Upper lobe of left lung (tissue), 4 donors: ENCODE measurements around the gene FAM227A.

Experiments
- CTCF ChIP-seq, 6 experiments: fragments of 450-650 bp in 4 of 6; fragments of 200-600 bp in 2 of 6; sonication (generic) in 2 of 6; IDR thresholded peaks; one replicate each; pipeline ENCODE4 v1.5.1; 2016 to 2019; ENCODE audit warnings: antibody characterized with exemption in 6 of 6
- EP300 ChIP-seq, 4 donors: sonication (generic); formaldehyde crosslinking; IDR thresholded peaks; one replicate each; pipeline ENCODE4 v1.5.1; 2017; ENCODE audit warnings: antibody characterized with exemption in 4 of 4, control low read depth in 2 of 4
- POLR2A ChIP-seq, 4 donors: fragments of 450-650 bp; IDR thresholded peaks; one replicate each; pipeline ENCODE4 v1.5.1; 2016 to 2017; ENCODE audit warnings: antibody characterized with exemption in 4 of 4, mild to moderate bottlenecking in 2 of 4
- POLR2AphosphoS5 ChIP-seq, 2 donors: sonication (generic); formaldehyde crosslinking; IDR thresholded peaks; one replicate each; pipeline ENCODE4 v1.5.1; 2017; ENCODE audit warnings: antibody characterized with exemption in 2 of 2

- no peak for TF ChIP-seq CTCF (IDR thresholded peaks at IDR 0.05)
- TF ChIP-seq POLR2A (IDR thresholded peaks at IDR 0.05): no peak
- no peak for TF ChIP-seq POLR2AphosphoS5 (IDR thresholded peaks at IDR 0.05)
- no peak for TF ChIP-seq EP300 (IDR thresholded peaks at IDR 0.05)
Measured at GRCh38 chr22:38699784-38700183, 43.6 kb upstream of the FAM227A start.
